Mesenchymal stem cell (in vitro differentiated cells and primary cell): Measurements from ENCODE around the gene BIRC7.

Source experiments
- DNase-seq: peaks from one replicate; pipeline ENCODE4 v3.0.0-alpha.2; 2013
- H2AFZ ChIP-seq: one replicate; pipeline ENCODE4 v1.6.1; 2013; ENCODE audit warnings: low read depth, mild to moderate bottlenecking, control low read depth, inconsistent platforms, low read length, moderate library complexity
- H2AK5ac ChIP-seq: 2 replicates; pipeline ENCODE4 v1.6.1; 2013; ENCODE audit warnings: low read length, moderate library complexity, mild to moderate bottlenecking, inconsistent platforms; ENCODE audit not compliant: severe bottlenecking
- H2BK120ac ChIP-seq: one replicate; pipeline ENCODE4 v1.6.1; 2013; ENCODE audit warnings: low read depth, mild to moderate bottlenecking, inconsistent platforms, low read length, moderate library complexity
- H2BK12ac ChIP-seq, 2 experiments: one replicate each; pipeline ENCODE4 v1.6.1; 2013; ENCODE audit warnings: inconsistent platforms in 2 of 2, low read length in 2 of 2, mild to moderate bottlenecking in 2 of 2, moderate library complexity in 2 of 2, control low read depth in 1 of 2
- H2BK15ac ChIP-seq: one replicate; pipeline ENCODE4 v1.6.1; 2013; ENCODE audit warnings: mild to moderate bottlenecking, low read depth, inconsistent platforms; ENCODE audit not compliant: poor library complexity, severe bottlenecking
- H2BK5ac ChIP-seq: 2 replicates; pipeline ENCODE4 v1.6.1; 2013; ENCODE audit warnings: low read depth, mild to moderate bottlenecking, low read length, control low read depth, inconsistent platforms; ENCODE audit not compliant: poor library complexity, severe bottlenecking
- H3K14ac ChIP-seq, 2 experiments: one replicate each; pipeline ENCODE4 v1.6.1; 2013; ENCODE audit warnings: inconsistent platforms in 2 of 2, low read length in 2 of 2, control low read depth in 1 of 2, mild to moderate bottlenecking in 1 of 2, moderate library complexity in 1 of 2
- H3K18ac ChIP-seq, 2 experiments: one replicate each; pipeline ENCODE4 v1.6.1; 2013; ENCODE audit warnings: inconsistent platforms in 2 of 2, low read length in 2 of 2, control low read depth in 1 of 2, low read depth in 1 of 2, mild to moderate bottlenecking in 1 of 2
- H3K23ac ChIP-seq, 2 experiments: one replicate each; pipeline ENCODE4 v1.6.1; 2013; ENCODE audit warnings: inconsistent platforms in 2 of 2, low read length in 2 of 2, mild to moderate bottlenecking in 2 of 2, moderate library complexity in 2 of 2, control low read depth in 1 of 2
- H3K27ac ChIP-seq: 2 replicates; pipeline ENCODE4 v1.5.1; 2013; ENCODE audit warnings: mild to moderate bottlenecking, moderate library complexity, low read length, control low read depth, inconsistent platforms; ENCODE audit not compliant: poor library complexity, severe bottlenecking
- H3K27me3 ChIP-seq, 2 experiments: 2 replicates each; pipeline versions ENCODE4 v1.6.1 to v1.7.0; 2013; ENCODE audit warnings: low read length in 2 of 2, mild to moderate bottlenecking in 2 of 2, moderate library complexity in 2 of 2, control low read depth in 1 of 2, inconsistent platforms in 1 of 2; ENCODE audit not compliant: control insufficient read depth in 1 of 2, insufficient read depth in 1 of 2
- H3K36me3 ChIP-seq, 2 experiments: 2 replicates each; pipeline versions ENCODE4 v1.6.1 to v1.7.0; 2013; ENCODE audit warnings: low read length in 2 of 2, control low read depth in 1 of 2, inconsistent platforms in 1 of 2, low read depth in 1 of 2, mild to moderate bottlenecking in 1 of 2; ENCODE audit not compliant: insufficient read depth in 2 of 2, control insufficient read depth in 1 of 2
- H3K4ac ChIP-seq, 2 experiments: one replicate each; pipeline ENCODE4 v1.6.1; 2013; ENCODE audit warnings: inconsistent platforms in 2 of 2, low read length in 2 of 2, mild to moderate bottlenecking in 2 of 2, moderate library complexity in 2 of 2, control low read depth in 1 of 2, low read depth in 1 of 2
- H3K4me1 ChIP-seq: 2 replicates; pipeline ENCODE4 v1.6.1; 2013; ENCODE audit warnings: low read depth, low read length, control low read depth; ENCODE audit not compliant: control insufficient read depth, insufficient read depth
- H3K4me2 ChIP-seq: 2 replicates; pipeline ENCODE4 v1.6.1; 2013; ENCODE audit warnings: low read length, mild to moderate bottlenecking, inconsistent platforms; ENCODE audit not compliant: poor library complexity, severe bottlenecking
- H3K4me3 ChIP-seq, 2 experiments: 2 replicates each; pipeline versions ENCODE4 v1.5.1 to v1.7.0; 2013; ENCODE audit warnings: low read length in 2 of 2, mild to moderate bottlenecking in 2 of 2, control low read depth in 1 of 2, low read depth in 1 of 2; ENCODE audit not compliant: insufficient read depth in 1 of 2
- H3K79me1 ChIP-seq: replicated peaks from 2 replicates; pipeline ENCODE4 v1.6.1; 2013; ENCODE audit warnings: mild to moderate bottlenecking, control low read depth, low read length, inconsistent platforms; ENCODE audit not compliant: poor library complexity, severe bottlenecking
- H3K9ac ChIP-seq: 2 replicates; pipeline ENCODE4 v1.7.0; 2013; ENCODE audit warnings: mild to moderate bottlenecking, low read length, moderate library complexity
- H3K9me3 ChIP-seq: 2 replicates; pipeline ENCODE4 v1.7.0; 2013; ENCODE audit warnings: mild to moderate bottlenecking, low read length; ENCODE audit not compliant: control insufficient read depth
- H4K8ac ChIP-seq: one replicate; pipeline ENCODE4 v1.6.1; 2013; ENCODE audit warnings: inconsistent platforms, mild to moderate bottlenecking, low read length, moderate library complexity
- H4K91ac ChIP-seq: one replicate; pipeline ENCODE4 v1.6.1; 2013; ENCODE audit warnings: mild to moderate bottlenecking, low read length, inconsistent platforms
- WGBS: methylation state at CpG from one replicate; pipeline ENCODE4 v1.1.7; 2013; ENCODE audit warnings: mixed read lengths; 5-methylcytosine and 5-hydroxymethylcytosine counted together

Gene BIRC7

GRCh38 chr20:63187338-63188158 is 48.2 kb upstream of the BIRC7 start:
- WGBS: 82% methylated on average over 7 of the region's 7 CpGs

DNA sequence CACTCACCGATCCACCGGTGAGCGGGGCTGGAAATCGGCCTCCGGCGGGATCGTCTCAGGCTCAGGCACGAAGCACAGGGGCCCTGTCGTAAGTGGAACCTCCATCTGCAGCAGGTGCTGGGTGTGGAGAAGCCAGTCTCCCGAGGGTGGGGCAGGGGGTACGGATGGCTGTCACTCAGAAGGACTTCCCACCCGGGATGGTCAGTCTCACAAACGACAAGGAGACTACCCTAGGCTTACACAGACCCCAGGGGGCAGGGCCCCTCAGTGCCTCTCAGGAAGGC is 47.6 kb upstream of the BIRC7 start:
- Histone ChIP-seq H3K9me3 (no peaks in the 10 kb centered on the region), H2BK5ac (no peak overlapping the region), H3K14ac (no peak overlapping the region), H3K18ac (no peak overlapping the region), H2AK5ac (no peak overlapping the region), H2AFZ (no peak overlapping the region), H3K23ac (no peak overlapping the region), H2BK12ac (no peak overlapping the region), H3K27ac (no peak overlapping the region), H3K4me3 (no peak overlapping the region), H3K36me3 (no peaks in the 10 kb centered on the region), H3K9ac (no peak overlapping the region), H3K79me1 (peaks cover 3% of the 10 kb centered on the region), H2BK15ac (no peak overlapping the region), H3K4ac (no peak overlapping the region), H3K4me1 (peaks cover 4% of the 10 kb centered on the region), H4K91ac (no peak overlapping the region), H3K27me3 (peaks cover 4 to 29% of the 10 kb centered on the region in 2 experiments), H2BK120ac (no peak overlapping the region), H4K8ac (no peak overlapping the region), H3K4me2 (no peak overlapping the region)
- WGBS: 87% methylated on average over 13 of the region's 13 CpGs
- no peak for DNase-seq

More at GRCh38 chr20:63187338-63188158, 48.2 kb upstream of the BIRC7 start:
- DNase-seq: no peak
- no peak overlapping the region for H4K8ac ChIP-seq
- H3K14ac ChIP-seq: no peak overlapping the region
- peaks cover 4% of the 10 kb centered on the region for H3K4me1 ChIP-seq
- H3K27ac ChIP-seq: no peak overlapping the region
- no peak overlapping the region for H2AK5ac ChIP-seq
- H3K23ac ChIP-seq: no peak overlapping the region
- no peak overlapping the region for H3K4ac ChIP-seq
- H2AFZ ChIP-seq: no peak overlapping the region
- no peaks in the 10 kb centered on the region for H3K9me3 ChIP-seq
- H3K36me3 ChIP-seq: no peaks in the 10 kb centered on the region
- H3K9ac ChIP-seq: no peak overlapping the region
- H3K4me2 ChIP-seq: no peak overlapping the region
- H2BK120ac ChIP-seq: no peak overlapping the region
- H3K27me3 ChIP-seq: peaks cover 9 to 34% of the 10 kb centered on the region in 2 experiments
- no peak overlapping the region for H3K18ac ChIP-seq
- no peak overlapping the region for H2BK15ac ChIP-seq
- no peak overlapping the region for H2BK5ac ChIP-seq
- no peaks in the 10 kb centered on the region for H3K79me1 ChIP-seq
- no peak overlapping the region for H3K4me3 ChIP-seq
- H4K91ac ChIP-seq: no peak overlapping the region
- no peak overlapping the region for H2BK12ac ChIP-seq

DNA sequence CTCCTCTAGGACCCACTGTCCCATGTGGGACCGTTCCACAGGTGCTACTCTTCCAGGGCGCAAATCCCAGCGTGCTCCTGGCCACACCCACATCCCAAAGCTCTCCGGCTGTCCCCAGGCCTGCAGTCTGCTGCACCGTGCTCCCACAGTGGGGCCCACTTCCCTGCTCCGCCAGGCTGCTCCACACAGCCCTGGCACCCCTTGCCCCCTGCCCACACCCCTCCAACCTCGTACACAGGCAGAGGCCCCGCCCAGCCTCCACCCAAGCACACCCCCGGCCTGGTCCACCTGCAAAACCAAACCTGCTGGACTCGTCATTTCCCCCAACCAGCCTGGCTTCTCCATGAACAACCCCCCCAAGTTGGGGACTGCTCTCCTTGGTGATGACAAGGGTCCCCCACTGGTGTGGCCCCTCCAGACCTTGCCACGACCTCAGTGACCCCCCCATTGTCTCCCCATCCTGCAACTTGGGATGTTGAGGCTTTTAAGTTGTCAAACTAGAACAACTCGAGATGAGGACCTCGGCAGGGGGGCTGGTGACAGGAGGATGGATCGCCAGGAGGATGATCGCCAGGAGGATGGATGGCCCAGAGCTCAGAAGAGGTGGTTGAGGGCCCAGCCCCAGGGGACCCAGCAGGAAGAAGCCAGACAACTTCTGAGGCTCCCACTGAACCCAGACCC is 46.9 kb upstream of the BIRC7 start:
- H4K91ac ChIP-seq: no peak overlapping the region
- H3K4me3 ChIP-seq: no peak overlapping the region
- no peak overlapping the region for H2BK5ac ChIP-seq
- no peak overlapping the region for H3K4ac ChIP-seq
- peaks cover 6% of the 10 kb centered on the region for H3K79me1 ChIP-seq
- no peaks in the 10 kb centered on the region for H3K36me3 ChIP-seq
- peaks cover 5% of the 10 kb centered on the region for H3K4me1 ChIP-seq
- no peak overlapping the region for H3K4me2 ChIP-seq
- 76% methylated on average over 14 of the region's 15 CpGs for WGBS
- H3K14ac ChIP-seq: no peak overlapping the region
- no peaks in the 10 kb centered on the region for H3K9me3 ChIP-seq
- H2BK15ac ChIP-seq: no peak overlapping the region
- no peak overlapping the region for H3K9ac ChIP-seq
- peaks cover 4 to 24% of the 10 kb centered on the region in 2 experiments for H3K27me3 ChIP-seq
- no peak overlapping the region for H2AK5ac ChIP-seq
- no peak overlapping the region for H4K8ac ChIP-seq
- DNase-seq: no peak
- H2BK120ac ChIP-seq: no peak overlapping the region
- H3K27ac ChIP-seq: no peak overlapping the region
- H2AFZ ChIP-seq: no peak overlapping the region
- no peak overlapping the region for H2BK12ac ChIP-seq
- H3K23ac ChIP-seq: no peak overlapping the region
- H3K18ac ChIP-seq: no peak overlapping the region

- Histone ChIP-seq H2BK120ac (no peak overlapping the region), H2AK5ac (no peak overlapping the region)
- 79% methylated on average over 4 of the region's 5 CpGs for WGBS
Observed at GRCh38 chr20:63189322-63189642, 46.4 kb upstream of the BIRC7 start.

More at GRCh38 chr20:63189322-63189642, 46.4 kb upstream of the BIRC7 start:
- H3K79me1 ChIP-seq: peaks cover 7% of the 10 kb centered on the region
- no peaks in the 10 kb centered on the region for H3K36me3 ChIP-seq
- no peak overlapping the region for H2AFZ ChIP-seq
- H4K8ac ChIP-seq: no peak overlapping the region
- no peak overlapping the region for H2BK15ac ChIP-seq
- no peak overlapping the region for H3K27ac ChIP-seq
- no peak overlapping the region for H4K91ac ChIP-seq
- no peak for DNase-seq
- no peak overlapping the region for H2BK12ac ChIP-seq
- peaks cover 4 to 19% of the 10 kb centered on the region in 2 experiments for H3K27me3 ChIP-seq
- H3K4ac ChIP-seq: no peak overlapping the region
- H3K14ac ChIP-seq: no peak overlapping the region
- H3K18ac ChIP-seq: no peak overlapping the region
- H3K9me3 ChIP-seq: no peaks in the 10 kb centered on the region
- H2BK5ac ChIP-seq: no peak overlapping the region
- H3K4me2 ChIP-seq: no peak overlapping the region
- no peak overlapping the region for H3K4me3 ChIP-seq
- H3K9ac ChIP-seq: no peak overlapping the region
- H3K4me1 ChIP-seq: peaks cover 10% of the 10 kb centered on the region
- H3K23ac ChIP-seq: no peak overlapping the region
